HT-29 (cell line): Measurements from ENCODE around the gene PPDPF. TPM values are rescaled to one million over a fixed set of nuclear protein-coding genes. Genes with fewer than 3 reads are reported as not detected.
"Not testable (repeated sequence)": the region's sequence is repeated elsewhere in the genome, so short reads cannot be mapped to it uniquely, and the experiment has no call there.

Experiments used
- DNase-seq: peaks from one replicate; pipeline ENCODE4 v3.0.0-alpha.2; 2015; ENCODE audit warnings: low spot score
- total RNA-seq: library from RNA; depleted of rRNA; stranded (reverse); fragments of >200 nt; shearing (Covaris generic); gene quantifications from 2 replicates; pipeline ENCODE4 v1.2.3, GENCODE V29; 2014; rRNA removed

The PPDPF gene
- total RNA-seq: 384 and 468 TPM in 2 replicates

- peak; percentile 92 for DNase-seq
These were observed at the start of gene PPDPF for GRCh38 chr20:63520504-63520933. Gene PPDPF, plus strand, starts transcription at chr20:63520765. Its CDS starts 544 bp downstream, at chr20:63521309.

- no peak for DNase-seq
These were observed 49.4 kb upstream of the PPDPF start for GRCh38 chr20:63471002-63471716.

DNA sequence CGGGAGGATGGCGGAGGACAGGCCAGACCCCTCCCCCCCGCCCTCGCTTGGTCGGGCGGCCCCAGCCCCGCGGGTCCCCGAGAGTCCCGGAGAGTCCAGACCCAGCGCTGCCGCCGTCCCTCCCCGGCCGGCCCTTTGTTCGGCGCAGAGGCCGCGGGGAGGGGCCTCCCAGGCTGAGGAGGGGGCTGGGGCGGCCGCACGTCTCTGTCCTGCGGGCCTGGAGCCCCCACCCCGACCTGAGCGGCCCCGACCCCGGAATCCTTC is 48.9 kb upstream of the PPDPF start:
- no peak for DNase-seq

DNA sequence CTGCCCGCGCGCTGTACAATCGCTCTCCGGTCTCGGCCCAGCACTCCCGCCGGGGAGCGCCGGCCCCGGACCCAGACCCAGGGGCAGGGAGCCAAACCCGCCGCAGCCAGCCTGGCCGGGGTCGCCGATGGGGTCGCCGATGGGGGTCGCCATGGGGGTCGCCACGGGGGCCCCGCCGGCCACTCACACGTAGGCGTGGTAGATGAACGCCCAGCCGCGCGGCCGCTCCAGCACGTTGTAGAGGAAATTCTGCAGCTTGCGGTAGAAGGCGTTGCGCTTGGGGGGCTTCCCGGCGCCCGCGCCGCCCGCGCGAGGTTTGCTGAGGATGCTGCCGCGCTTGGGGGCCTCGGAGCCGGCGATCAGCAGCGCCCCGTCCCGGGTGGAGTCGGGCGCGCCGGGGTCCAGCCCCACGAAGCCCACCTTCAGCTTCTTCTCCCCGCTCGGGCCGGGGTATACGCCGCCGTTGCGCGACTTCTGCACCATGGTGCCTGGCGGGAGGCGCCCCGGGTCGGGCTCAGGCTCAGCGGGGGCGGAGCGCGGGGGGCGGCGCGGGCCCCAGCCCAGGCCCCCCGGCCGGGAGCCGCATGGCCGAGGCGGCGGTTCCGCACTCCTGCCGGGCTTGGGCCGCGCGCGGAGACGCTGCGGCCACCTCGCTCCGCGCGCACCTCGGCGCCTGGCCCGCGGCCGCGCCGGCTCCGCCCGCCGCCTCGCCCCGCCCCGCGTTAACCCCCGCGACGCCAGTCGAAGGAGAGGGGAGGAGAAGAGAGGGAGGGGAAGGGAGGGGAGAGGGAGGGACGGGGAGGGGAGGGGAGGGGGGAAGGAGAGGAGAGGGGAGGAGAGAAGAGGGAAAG is 48.4 kb upstream of the PPDPF start, which contains the start of gene KCNQ2:
Gene KCNQ2 (minus strand): TSS at position 675 of the 851 bp plus-strand sequence. CDS start 192 bp downstream, at position 483.
- DNase-seq: no peak

- DNase-seq: no peak
These were observed 47.6 kb upstream of the PPDPF start for GRCh38 chr20:63472862-63473390.

DNA sequence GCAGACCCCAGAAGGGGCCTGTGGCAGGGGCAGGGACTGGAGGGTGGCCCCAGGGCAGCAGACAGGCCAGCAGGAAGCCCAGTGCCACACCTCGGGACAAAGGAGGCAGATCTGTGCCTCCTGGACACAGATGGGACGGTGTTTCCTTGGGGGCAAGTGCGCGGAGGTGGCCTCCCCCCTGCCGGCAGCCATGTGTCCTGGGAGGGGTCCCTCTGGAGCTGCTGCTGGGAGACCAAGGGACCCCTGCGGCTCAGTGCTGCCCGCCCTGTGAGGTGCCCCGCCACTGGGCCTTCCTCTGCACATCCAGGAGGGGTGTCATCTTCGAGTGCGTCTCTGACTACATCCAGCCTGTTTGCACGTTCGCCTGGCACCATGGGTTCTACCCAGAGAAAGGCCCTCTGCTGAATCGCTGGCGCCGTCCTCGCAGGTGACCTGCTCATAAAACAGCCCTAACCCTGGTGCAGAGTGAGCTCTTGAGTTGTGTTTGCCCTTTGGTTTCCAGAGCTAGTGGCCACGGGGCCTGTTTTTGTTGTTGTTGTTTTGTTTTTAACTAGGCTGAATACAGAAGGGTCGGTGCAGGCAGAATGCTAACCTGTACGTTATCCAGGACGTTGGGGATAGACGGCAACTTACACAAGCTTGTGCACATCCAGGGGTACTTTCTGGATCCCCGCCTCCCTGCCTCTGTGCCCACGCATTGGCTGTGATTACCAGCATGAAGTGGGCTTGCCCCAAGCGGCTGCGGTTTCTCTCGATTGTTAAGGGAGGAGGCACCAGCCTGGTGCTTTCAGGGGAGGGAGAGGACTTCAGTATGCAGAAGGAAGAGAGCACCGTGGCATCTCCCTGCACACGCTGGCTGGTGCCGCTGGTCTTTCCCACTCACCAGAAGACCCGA is 46.8 kb upstream of the PPDPF start:
- no peak for DNase-seq

DNA sequence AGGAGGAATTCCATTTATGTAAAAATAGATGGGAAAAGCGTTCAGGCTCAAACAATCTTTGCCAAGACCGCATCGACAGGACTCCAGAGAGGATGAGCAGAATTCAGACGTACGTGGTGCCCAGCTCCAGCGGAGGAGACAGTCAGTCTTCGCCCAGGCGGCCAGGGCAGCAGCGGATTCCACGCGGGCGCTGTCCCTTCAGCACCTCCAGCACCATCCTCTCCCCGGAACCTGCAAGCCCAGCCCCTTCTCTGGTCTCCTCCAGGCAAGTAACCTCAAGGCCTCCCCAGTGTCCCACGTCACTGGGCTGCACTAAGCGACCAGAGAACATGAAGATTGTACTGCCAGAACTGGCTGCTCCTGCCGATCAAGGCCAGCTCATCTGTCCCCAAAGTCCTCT is 45.4 kb upstream of the PPDPF start:
- DNase-seq: no peak

GRCh38 chr20:63477061-63477616 is 43.4 kb upstream of the PPDPF start:
- DNase-seq: no peak

DNA sequence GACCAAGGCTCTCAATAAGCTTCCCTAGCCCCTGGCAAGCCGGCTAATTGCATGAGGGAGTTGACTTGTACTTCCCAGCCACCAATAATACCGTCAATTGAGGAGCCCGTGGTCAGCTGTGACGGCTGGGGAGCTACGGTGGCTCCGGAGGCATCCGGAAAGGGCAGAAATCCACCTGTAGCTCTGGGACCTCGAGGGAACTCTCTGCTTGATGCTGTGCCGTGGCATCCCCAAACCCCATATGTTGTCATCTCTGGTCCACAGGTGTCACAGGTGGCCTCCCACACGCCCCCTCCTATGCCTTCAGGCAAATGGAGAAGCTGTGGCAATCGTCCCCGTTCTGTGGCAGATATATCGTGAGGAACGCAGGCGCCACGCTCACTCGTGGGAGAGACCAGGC is 42.6 kb upstream of the PPDPF start:
- DNase-seq: no peak

DNA sequence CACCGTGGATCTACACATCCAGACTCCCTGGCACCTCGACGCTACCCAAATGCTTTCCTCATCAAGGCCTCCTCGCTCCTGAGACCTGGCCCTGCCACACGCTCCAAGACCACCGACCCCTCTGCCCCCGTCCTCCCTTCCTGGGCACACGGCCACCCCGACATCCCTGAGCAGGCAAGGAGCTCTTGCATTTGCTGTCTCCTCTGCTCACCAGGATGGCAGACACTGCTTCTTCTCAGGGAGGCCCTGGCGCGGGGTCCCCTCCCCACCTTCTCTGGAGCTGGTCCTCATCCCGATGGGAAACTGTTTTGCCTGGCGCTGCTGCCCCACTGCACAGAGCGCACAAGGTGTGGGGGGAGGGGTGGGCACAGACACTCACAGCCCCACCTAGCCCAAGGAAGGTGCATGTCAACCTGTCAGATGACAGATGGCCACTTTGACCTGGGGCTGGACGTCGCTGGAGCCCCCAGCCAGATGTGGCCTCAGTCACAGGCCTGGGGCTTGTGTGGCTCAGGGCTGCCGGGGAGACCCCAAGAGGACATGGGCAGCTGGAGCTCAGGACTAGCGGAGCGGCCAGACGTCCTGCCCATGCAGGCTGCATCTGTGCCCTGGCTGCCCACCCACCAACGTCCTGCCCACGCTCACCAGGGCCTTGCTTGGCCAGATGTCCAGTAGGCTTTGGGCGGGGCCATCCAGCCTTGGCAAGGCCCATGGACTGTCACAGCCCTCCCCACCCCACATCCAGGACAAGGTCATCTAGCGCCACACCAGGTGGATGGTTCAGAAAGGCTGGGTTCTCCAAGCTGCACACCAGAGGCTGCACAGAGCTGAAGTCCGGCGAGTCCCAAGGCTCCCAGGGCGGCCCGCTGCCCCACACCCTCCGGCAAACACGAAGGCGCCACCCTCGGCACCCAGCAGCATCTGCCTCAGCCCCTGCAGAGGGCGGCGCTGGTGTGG is 41.9 kb upstream of the PPDPF start:
- DNase-seq: no peak

GRCh38 chr20:63479695-63480419 is 40.7 kb upstream of the PPDPF start:
- not testable (repeated sequence) for DNase-seq

- DNase-seq: no peak
These were observed 39.1 kb upstream of the PPDPF start for GRCh38 chr20:63481503-63481902.

GRCh38 chr20:63482021-63482587 is 38.5 kb upstream of the PPDPF start:
- no peak for DNase-seq

DNA sequence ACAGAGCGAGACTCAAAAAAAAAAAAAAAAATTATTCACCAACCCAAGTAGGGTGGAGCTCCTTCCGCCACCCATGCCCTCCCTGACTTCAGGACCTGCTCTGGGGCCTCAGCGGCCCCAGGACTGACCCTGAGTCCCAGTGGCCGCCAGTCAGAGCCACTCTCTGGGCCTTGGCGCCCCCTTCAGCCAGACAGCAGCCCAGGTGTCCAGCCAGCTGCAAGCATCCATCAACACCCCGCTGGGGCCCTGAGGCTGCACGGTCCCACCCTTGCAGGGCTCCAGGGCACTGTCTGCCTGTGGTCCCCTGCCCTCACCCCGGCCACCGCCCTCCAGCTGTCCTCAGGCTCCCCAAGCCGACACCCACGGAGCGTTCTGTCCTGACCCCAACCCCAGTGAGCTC is 36.7 kb upstream of the PPDPF start:
- DNase-seq: no peak

- DNase-seq: no peak
These were observed 36.3 kb upstream of the PPDPF start for GRCh38 chr20:63484236-63484635.

DNA sequence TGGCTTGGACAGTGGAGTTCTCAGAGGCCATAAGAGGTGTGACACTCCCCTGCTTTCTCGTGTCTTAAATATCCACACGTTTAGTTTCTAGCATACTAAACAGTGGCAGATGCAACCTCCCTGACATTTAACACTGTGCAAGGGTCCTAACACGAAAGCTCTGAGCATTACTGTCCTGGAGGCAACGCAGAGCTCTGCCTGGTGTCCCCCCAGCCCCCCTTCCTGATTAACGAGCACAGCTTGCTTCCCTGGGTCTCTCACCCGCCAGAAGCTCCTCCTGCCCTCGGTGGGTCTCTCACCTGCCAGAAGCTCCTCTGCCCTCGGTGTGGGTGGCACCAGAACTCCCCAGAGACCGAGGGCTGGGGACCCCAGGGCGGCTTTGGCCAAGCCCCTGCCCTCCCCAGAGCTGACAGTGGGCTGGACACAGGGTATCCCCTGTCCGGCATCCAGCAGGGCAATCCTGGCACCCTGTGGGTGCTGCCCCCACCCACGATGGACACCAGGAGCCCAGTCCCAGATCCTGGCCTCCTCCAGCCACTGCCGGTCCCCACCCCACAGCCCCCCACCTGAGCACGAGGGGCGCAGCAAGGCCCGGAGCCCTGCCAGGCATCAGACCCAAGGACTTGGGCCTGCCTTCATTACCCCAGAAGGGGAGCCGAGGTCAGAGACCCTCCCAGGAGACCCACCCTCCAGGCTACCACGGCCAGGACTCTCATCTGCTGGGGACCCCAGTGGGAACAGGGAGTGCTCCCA is 35.7 kb upstream of the PPDPF start:
- DNase-seq: no peak

GRCh38 chr20:63486300-63486855 is 34.2 kb upstream of the PPDPF start:
- DNase-seq: no peak
